CD4-positive, alpha-beta T cell (primary cell): ENCODE measurements around the gene PTPN7. TPM values are rescaled to one million over a fixed set of nuclear protein-coding genes. Genes with fewer than 3 reads are reported as not detected.

Experiments used
- ATAC-seq: fragments of 200-7000 bp; cut with Tn5 transposase; one replicate; pipeline ENCODE4 v1.10.0; 2022; ENCODE audit warnings: mild to moderate bottlenecking; ENCODE audit not compliant: poor library complexity
- CTCF ChIA-PET: fragments of 350-600 bp; sonication (Branson Sonifier 250); formaldehyde crosslinking; loops from one replicate; lab custom pipeline; 2021; ENCODE audit warnings: antibody characterized with exemption, inconsistent platforms; lab: Charles Lee
- POLR2A ChIA-PET: fragments of 350-600 bp; sonication (Branson Sonifier 250); formaldehyde crosslinking; loops from one replicate; lab custom pipeline; 2021; ENCODE audit warnings: antibody characterized with exemption, inconsistent platforms; lab: Charles Lee
- DNase-seq, 14 experiments: peaks; one replicate each; pipeline ENCODE4 v3.0.0-alpha.2; 2013 to 2020; ENCODE audit warnings: mixed read lengths in 2 of 14
- H3K27ac ChIP-seq, 2 donors: one replicate each; pipeline versions ENCODE4 v1.5.1 to v1.7.0; 2013; ENCODE audit warnings: low read length in 2 of 2, low read depth in 1 of 2, mild to moderate bottlenecking in 1 of 2
- H3K27me3 ChIP-seq, 2 experiments: 1 replicate in 1 of 2; 2 replicates in 1 of 2; pipeline versions ENCODE4 v1.6.1 to v1.7.0; 2013; ENCODE audit warnings: low read length in 2 of 2, control low read depth in 1 of 2, mild to moderate bottlenecking in 1 of 2, moderate library complexity in 1 of 2; ENCODE audit not compliant: insufficient read depth in 2 of 2, control insufficient read depth in 1 of 2
- H3K36me3 ChIP-seq: one replicate; pipeline ENCODE4 v1.6.1; 2013; ENCODE audit warnings: low read length, control low read depth; ENCODE audit not compliant: insufficient read depth
- H3K4me1 ChIP-seq: one replicate; pipeline ENCODE4 v1.6.1; 2013; ENCODE audit warnings: low read length, control low read depth; ENCODE audit not compliant: insufficient read depth
- H3K4me3 ChIP-seq: one replicate; pipeline ENCODE4 v1.5.1; 2013; ENCODE audit warnings: mild to moderate bottlenecking, low read length, moderate library complexity
- H3K9me3 ChIP-seq, 2 experiments: 1 replicate in 1 of 2; 2 replicates in 1 of 2; pipeline versions ENCODE4 v1.6.1 to v1.7.0; 2013; ENCODE audit warnings: low read length in 2 of 2, mild to moderate bottlenecking in 2 of 2, control low read depth in 1 of 2, moderate library complexity in 1 of 2; ENCODE audit not compliant: control insufficient read depth in 1 of 2, insufficient read depth in 1 of 2
- H3K27ac Mint-ChIP-seq: one replicate; pipeline ENCODE4 v1.8.0; 2020; ENCODE audit warnings: mixed read lengths
- H3K27me3 Mint-ChIP-seq: one replicate; pipeline ENCODE4 v1.8.0; 2021; ENCODE audit warnings: mixed read lengths
- H3K36me3 Mint-ChIP-seq: one replicate; pipeline ENCODE4 v1.8.0; 2021; ENCODE audit warnings: low read depth, mixed read lengths
- H3K4me1 Mint-ChIP-seq: one replicate; pipeline ENCODE4 v1.8.0; 2021; ENCODE audit warnings: low read depth, mixed read lengths
- H3K4me3 Mint-ChIP-seq: one replicate; pipeline ENCODE4 v1.8.0; 2020; ENCODE audit warnings: mild to moderate bottlenecking, mixed read lengths
- H3K9me3 Mint-ChIP-seq: one replicate; pipeline ENCODE4 v1.8.0; 2020; ENCODE audit warnings: mixed read lengths
- intact Hi-C, 2 experiments: fragments of 100-400 bp; cut with DNase I in 1 of 2; cut with micrococcal nuclease in 1 of 2; formaldehyde crosslinking; loops; one replicate each; pipeline versions ENCODE4 v1.15.1 to v1.9.0; 2023 to 2025; cut with DNase I, micrococcal nuclease
- total RNA-seq, 174 experiments: library from RNA in 2 of 174; stranded (reverse) in 2 of 174; gene quantifications; one replicate each; pipeline ENCODE4 v1.2.3 and lab custom pipeline; 2021 to 2026
- TF ChIP-seq, protein P1 (sequence below): fragments of 200-600 bp; IDR thresholded peaks from one replicate; pipeline ENCODE4 v1.8.0; 2022; ENCODE audit warnings: antibody characterized with exemption, mild to moderate bottlenecking

PTPN7 gene
- total RNA-seq, 2 experiments from 2014 or later: 144 to 145 TPM

DNA sequence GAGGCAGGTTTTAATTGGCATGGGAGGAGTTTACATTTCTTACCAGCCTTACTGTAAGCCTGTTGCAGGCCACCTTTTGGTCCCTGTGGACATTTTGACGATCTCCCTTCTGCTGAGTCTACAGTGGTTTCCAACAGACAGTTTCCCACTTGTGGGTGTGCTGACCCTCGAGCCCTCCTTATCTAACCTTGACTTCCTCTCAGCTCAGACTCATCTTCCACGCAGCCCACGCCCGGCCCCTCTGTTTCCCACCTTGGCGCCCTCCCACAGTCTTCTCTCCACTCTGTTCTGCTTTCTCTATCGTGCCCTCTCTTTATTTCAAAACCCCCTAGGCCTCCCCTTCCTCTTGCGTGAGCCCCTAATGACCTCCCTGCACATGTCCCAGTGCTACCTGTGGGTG is 9.8 kb downstream of the PTPN7 start:
- no peaks in the 10 kb centered on the region for H3K27me3 ChIP-seq
- H3K9me3 ChIP-seq: no peaks in the 10 kb centered on the region
- no peak overlapping the region for H3K4me3 ChIP-seq
- POLR2A ChIA-PET: interaction anchor here (1.0 kb wide), 1 partner anchor 10 kb away, joined by 3 read pairs; the partner anchor contains the start of gene PTPN7
- intact Hi-C loops: no loop called here
- TF ChIP-seq, protein P1, sequence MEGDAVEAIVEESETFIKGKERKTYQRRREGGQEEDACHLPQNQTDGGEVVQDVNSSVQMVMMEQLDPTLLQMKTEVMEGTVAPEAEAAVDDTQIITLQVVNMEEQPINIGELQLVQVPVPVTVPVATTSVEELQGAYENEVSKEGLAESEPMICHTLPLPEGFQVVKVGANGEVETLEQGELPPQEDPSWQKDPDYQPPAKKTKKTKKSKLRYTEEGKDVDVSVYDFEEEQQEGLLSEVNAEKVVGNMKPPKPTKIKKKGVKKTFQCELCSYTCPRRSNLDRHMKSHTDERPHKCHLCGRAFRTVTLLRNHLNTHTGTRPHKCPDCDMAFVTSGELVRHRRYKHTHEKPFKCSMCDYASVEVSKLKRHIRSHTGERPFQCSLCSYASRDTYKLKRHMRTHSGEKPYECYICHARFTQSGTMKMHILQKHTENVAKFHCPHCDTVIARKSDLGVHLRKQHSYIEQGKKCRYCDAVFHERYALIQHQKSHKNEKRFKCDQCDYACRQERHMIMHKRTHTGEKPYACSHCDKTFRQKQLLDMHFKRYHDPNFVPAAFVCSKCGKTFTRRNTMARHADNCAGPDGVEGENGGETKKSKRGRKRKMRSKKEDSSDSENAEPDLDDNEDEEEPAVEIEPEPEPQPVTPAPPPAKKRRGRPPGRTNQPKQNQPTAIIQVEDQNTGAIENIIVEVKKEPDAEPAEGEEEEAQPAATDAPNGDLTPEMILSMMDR: no peak
- ATAC-seq (no peak), DNase-seq (no peak)
- peak overlapping the region; percentile 66 for H3K27ac Mint-ChIP-seq
- H3K4me1 ChIP-seq: peaks cover 27% of the 10 kb centered on the region
- H3K27me3 Mint-ChIP-seq: no peaks in the 10 kb centered on the region
- no peak overlapping the region for H3K4me3 Mint-ChIP-seq
- H3K36me3 Mint-ChIP-seq: peaks cover 80% of the 10 kb centered on the region
- H3K27ac ChIP-seq: no peak overlapping the region
- peaks cover 22% of the 10 kb centered on the region for H3K4me1 Mint-ChIP-seq
- CTCF ChIA-PET: no interaction called here
- no peaks in the 10 kb centered on the region for H3K9me3 Mint-ChIP-seq
- H3K36me3 ChIP-seq: peaks cover 88% of the 10 kb centered on the region

DNA sequence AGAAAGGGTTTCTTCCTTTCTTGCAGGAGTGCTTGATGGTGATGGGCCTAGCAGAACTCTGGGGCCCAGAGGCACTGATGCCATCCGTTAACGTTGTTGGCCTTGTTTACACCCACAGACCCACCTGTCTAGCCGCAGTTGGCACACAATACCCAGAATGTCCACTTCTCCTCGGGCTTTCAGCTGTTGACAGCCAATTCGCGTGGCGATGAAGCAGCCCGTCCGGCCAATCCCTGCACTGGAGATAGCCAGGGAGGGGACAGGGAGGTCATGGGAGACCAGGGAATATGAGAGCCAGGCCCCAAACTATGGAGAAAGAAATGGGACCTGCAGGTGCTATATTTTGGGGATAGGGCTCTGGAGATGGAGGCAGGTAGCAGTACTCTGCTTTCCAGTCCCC is 10.2 kb downstream of the PTPN7 start:
- Histone ChIP-seq H3K4me1 (peaks cover 27% of the 10 kb centered on the region), H3K36me3 (peaks cover 84% of the 10 kb centered on the region), H3K27me3 (no peaks in the 10 kb centered on the region), H3K9me3 (no peaks in the 10 kb centered on the region), H3K27ac (no peak overlapping the region), H3K4me3 (no peak overlapping the region)
- DNase-seq: no peak
- peak overlapping the region; percentile 66 for H3K27ac Mint-ChIP-seq
- peaks cover 80% of the 10 kb centered on the region for H3K36me3 Mint-ChIP-seq
- intact Hi-C loops: no loop called here
- POLR2A ChIA-PET: no interaction called here
- H3K27me3 Mint-ChIP-seq: no peaks in the 10 kb centered on the region
- H3K4me3 Mint-ChIP-seq: no peak overlapping the region
- CTCF ChIA-PET: no interaction called here
- TF ChIP-seq, protein P1: no peak
- ATAC-seq: no peak
- H3K4me1 Mint-ChIP-seq: peaks cover 24% of the 10 kb centered on the region
- H3K9me3 Mint-ChIP-seq: no peaks in the 10 kb centered on the region

DNA sequence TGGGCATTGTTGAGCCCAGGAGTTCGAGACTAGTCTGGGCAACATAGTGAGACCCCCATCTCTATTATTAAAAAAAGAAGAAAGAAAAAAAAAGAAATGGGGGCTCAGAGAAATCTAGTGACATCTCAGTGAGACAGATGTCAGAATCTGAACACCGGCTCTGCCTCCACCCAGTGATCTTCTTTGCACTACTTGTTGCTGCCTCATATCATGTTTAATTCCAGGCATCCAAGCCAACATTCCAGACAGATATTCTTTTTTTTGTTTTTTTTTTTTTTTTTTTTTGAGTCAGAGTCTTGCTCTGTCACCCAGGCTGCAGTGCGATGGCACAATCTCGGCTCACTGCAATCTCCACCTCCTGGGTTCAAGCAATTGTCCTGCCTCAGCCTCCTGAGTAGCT is 10.8 kb downstream of the PTPN7 start:
- ATAC-seq: no peak
- Mint-ChIP-seq H3K4me1 (peaks cover 20% of the 10 kb centered on the region), H3K27me3 (no peaks in the 10 kb centered on the region), H3K27ac (no peak overlapping the region), H3K9me3 (no peaks in the 10 kb centered on the region), H3K36me3 (peaks cover 76% of the 10 kb centered on the region), H3K4me3 (no peak overlapping the region)
- H3K4me3 ChIP-seq: no peak overlapping the region
- H3K27me3 ChIP-seq: no peaks in the 10 kb centered on the region
- POLR2A ChIA-PET: no interaction called here
- DNase-seq: no peak
- intact Hi-C loops: loop anchor here in 1 of 2 experiments (5.0 to 10.0 kb wide), 3 partner anchors 322 to 995 kb away; partner anchors contain the start of genes IPO9, RABIF and TMEM9
- H3K9me3 ChIP-seq: no peaks in the 10 kb centered on the region
- TF ChIP-seq, protein P1: no peak
- H3K4me1 ChIP-seq: peaks cover 26% of the 10 kb centered on the region
- H3K27ac ChIP-seq: no peak overlapping the region
- CTCF ChIA-PET: no interaction called here
- peaks cover 78% of the 10 kb centered on the region for H3K36me3 ChIP-seq
